Kasumi-1 (cell line): Measurements from ENCODE around the gene SDC3.
A peak's percentile ranks its signal among the peaks of the same experiment; 100 is the strongest.
"Not testable (repeated sequence)": the region's sequence is repeated elsewhere in the genome, so short reads cannot be mapped to it uniquely, and the experiment has no call there.

Experiments
- DNase-seq, 2 experiments: peaks; one replicate each; lab custom pipeline; 2025; lab: John Stamatoyannopoulos, UW

Gene SDC3, protein sequence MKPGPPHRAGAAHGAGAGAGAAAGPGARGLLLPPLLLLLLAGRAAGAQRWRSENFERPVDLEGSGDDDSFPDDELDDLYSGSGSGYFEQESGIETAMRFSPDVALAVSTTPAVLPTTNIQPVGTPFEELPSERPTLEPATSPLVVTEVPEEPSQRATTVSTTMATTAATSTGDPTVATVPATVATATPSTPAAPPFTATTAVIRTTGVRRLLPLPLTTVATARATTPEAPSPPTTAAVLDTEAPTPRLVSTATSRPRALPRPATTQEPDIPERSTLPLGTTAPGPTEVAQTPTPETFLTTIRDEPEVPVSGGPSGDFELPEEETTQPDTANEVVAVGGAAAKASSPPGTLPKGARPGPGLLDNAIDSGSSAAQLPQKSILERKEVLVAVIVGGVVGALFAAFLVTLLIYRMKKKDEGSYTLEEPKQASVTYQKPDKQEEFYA

DNA sequence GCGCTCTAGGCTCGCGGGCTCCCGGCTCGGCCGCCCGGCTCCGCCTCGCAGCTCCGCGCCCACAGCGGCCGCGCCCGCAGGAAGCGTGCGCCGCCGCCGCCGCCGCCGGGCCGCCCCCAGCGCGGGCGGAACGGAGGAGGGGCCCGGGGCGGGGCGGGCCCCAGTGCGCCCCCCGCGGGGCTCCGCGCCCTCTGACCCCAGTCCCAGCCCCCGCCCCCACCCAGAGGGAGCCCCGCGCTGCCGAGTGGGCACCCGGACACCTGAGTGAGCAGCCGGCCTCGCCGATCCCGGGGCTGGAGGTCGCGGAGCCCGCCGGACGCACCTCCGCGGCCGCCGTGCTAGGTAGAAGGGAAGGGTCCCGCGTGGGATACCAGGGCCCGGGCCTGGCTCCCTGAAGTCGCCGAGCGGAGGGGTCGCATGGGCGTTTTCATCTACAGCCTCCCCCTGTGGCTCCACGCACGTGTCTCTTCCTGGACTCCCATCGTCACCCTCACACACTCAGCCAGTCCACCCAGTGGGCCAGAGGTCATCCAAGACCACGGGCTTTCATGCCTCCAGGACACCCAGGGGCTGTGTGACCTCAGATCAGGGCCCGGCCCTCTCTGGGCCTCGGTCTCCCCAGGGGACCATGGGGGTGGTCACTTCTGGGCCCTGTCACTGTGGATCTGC, at the start of gene SDC3:
Gene SDC3 (minus strand): TSS at position 63 of the 669 bp plus-strand sequence. CDS start 172 bp downstream, outside the sequence.
- DNase-seq: no peak

DNA sequence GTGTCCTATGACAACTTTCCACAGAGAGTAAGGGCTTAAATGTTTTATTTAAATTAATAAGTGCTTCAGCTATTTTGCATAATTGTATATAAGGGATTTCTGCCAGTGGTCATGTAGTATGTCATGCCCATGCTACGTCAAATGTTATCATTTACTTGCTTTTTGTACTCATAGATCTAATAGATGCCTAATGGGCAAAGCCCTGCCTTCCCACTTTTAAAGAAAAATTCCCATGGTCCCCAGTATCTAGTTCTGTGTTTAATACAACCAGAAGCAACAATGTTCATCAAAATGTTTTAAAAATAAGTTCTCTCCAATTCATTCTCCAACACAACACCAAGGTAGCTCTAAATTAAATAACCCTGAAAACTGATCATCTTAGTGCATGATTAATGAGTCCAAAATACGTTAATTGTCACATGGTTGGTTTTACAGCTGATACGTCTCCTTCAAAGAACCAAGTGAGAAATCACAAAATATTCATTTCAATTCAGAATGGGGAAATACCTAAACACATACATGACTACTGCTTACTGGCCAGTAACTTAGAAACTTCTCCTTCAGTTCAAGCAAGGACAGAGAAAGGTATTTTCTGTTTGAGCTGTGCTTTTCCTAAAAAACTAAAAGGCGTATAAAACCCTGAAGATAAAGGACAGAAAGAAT, 49.1 kb upstream of the SDC3 start:
- no peak for DNase-seq

DNA sequence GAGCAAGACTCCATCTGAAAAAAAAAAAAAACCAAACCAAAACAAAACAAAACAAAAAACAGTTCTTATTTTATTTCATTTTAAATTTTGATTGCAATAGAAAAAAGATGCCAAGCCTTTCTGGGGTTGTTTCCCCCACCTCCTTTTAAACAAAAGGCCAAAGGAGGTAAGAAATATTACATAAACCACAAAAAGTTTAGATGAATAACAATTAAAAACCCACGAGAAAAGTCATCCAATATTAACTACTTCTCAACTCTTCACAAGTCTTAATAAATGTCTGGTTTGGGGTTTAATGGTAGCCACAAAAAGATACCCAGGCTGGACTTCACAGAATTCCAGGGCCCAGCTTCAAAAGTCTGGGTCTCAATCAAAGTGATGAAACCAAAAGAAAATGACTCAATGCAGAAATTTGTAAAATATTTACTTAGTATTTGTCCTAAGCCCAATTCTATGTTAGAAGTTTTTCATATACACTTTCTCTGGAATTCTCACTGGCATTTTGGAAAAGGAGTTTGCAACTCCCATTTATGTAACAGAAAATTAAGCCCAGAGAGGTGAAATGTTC, 47.0 kb upstream of the SDC3 start:
- no peak for DNase-seq

DNA sequence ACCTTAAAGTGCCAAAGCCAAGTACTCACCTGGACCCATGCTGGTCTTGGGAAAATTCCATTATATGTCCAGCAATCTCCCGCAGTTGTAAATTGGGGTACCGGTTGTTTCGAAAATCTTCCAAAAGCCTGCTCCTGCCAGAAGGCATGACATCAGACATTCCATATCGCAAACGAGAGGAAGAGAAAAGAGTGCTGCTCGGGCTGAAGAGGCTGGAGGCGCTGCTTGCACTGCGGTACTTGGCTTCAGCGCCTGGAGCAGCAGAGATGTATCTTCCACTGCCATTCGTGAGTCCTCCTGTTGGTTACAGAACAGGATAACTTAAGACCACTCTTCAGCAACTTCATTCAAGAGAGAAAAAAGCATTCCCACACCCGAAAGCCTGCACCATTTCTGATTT, 45.1 kb upstream of the SDC3 start:
- DNase-seq: no peak

DNA sequence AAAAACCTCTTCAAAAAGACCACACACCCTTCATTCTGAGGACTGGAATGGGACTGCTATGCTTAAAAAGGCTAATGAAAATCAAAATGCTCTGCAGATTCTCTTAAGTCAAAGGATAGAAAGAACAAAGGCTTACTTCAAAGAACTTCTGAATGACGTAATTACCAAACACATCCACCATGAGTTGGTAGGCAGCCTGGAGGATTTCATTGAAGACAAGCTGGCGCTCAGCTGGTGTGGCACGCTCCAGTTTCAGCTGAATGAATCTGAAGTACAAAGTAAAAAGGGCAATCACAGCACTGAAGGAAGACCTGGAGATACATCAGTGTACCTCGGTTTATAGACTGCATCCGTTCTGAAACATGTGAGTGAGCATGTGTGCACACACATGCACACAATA, 43.5 kb upstream of the SDC3 start:
- DNase-seq: no peak

DNA sequence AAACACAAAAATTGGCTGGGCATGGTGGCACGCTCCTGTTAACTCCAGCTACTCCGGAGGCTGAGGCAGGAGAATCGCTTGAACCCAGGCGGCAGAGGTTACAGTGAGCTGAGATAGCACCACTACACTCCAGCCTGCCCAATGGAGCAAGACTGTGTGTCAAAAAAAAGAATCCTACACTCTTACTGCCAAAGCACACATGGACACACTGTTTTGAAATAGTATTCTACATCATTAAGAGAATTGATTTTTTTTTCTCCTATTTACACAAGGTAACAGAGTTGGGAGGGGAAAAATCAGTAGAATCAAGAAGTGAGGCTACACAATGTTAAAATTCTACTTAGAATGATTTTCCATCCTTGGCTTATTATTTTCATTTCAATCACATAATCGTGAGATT, 42.1 kb upstream of the SDC3 start:
- DNase-seq: no peak

DNA sequence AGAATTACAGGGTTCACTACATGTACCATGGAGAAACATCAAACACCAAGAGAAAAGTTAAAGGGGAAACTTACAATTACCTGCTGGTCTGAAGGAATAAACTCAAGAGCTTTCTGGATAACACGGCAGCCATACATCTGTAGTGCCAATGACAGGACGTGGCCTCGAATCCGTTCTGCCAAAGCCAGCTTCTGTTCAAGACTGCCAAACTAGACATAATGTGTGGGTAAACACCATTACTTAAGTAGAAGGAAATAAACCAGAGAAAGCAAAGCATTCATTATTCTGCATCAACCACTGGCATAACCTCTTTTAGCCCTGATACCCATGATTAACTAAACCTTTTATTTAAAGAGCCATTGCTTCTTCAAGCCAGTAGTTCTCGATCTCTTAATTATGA, 41.5 kb upstream of the SDC3 start:
- no peak for DNase-seq

DNA sequence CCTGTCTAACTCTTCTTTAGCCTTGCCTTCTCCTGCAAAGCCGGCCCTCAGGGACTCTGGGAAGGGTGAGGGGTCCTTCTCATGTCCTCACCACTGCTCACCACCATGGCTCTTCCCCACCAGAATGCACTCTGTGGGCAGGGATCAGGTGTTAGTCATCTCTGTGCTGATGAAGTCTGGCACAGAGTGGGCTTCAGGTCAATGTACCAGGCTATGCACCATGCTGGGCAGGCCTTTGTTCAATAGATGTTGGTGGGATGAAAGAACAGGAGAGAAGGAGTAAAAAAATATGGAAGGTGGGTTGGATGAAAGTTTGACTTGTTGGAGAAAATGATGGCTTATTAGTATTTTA, 40.9 kb upstream of the SDC3 start:
- DNase-seq: not testable (repeated sequence)

DNA sequence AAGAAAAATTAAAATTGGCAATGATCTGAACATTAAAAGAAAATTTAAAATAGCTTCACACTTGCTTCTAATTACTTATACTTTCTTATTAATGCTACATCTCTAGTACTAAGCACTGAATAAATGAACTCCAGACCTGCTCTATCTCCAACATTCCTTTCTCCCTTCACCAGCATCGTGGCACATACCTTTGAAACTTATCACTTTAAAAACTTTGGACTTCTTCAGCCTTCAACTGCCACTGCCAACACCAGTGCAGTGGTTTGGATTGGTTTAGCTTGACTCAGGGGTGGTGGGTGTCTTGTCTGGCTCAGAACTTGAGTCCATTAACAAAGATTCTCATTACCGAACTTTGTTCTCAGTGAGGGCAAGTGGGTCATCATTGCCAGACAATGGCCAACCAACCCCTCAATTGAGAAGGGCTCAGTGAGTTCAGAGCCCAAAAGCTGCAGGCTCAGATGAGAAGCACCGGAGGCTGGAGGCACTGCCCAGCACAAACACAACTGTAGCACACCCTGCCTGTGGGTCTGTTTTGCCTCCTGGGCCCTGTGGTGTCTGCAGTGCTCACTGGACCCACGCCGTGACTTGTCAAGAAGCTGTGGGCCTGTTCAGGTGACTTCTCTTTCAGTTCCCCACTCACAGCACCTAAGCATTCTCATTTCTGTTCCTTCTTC, 40.4 kb upstream of the SDC3 start:
- DNase-seq: not testable (repeated sequence)

DNA sequence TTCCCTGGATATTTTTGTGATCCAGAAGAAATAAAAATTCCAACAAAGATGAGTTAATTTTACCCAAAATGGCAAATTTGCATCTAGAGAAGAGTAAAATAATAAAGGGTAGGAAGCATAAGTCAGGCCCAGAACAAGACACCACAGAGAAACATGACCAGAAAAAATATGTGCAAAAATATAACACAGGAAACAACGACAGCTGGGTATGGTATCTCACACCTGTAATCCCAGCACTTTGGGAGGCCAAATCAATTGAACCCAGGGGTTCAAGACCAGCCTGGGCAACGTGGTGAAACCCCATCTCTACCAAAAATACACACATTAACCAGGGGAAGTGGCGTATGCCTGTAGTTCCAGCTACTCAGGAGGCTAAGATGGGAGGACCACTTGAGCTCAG, 39.7 kb upstream of the SDC3 start:
- DNase-seq: no peak

DNA sequence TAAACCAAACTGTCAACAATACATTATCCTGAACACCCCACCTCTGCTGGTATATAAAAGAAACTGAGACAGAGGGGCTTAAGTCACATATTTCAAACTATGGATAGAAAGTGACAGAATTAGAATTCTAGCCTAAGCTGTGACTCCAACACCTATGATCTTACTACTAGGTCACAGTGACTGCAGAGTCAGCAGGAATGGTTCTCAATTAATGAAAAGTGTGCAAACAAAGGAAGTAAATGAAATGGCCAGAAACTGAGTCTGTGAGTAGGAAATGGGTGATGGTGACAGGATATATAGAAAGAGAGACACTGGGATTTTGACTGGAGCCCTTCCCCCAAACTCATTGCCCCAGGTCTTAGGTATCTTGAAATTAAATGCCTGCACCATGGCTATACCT, 38.7 kb upstream of the SDC3 start:
- no peak for DNase-seq

DNA sequence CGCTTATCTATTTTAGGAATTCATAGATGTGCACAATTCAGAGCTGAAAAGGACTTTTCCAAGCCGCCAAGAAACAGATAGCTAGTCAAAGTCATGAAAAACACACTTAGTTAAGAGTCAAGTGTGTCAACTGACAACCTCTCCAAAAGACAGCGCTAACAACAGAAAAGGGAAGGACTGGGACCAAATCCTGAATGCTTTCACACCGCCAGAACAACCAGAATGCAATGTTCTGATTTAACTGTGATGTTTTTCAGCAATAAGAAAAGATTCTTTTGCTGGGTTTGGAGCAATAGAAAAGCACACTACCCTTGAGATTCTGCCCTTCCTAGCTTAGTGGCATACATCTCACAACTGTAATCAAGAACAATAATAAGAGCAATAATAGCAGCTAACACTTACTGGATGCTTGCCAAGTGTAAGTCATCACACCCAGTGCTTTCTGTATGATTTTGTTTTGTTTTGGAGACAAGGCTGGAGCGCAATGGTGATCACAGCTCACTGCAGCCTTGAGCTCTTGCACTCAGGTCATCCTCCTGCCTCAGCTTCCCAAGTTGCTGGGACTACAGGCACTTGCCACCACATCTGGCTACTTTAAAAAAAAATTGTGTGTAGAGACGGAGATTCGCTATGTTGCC, 33.9 kb upstream of the SDC3 start:
- no peak for DNase-seq

DNA sequence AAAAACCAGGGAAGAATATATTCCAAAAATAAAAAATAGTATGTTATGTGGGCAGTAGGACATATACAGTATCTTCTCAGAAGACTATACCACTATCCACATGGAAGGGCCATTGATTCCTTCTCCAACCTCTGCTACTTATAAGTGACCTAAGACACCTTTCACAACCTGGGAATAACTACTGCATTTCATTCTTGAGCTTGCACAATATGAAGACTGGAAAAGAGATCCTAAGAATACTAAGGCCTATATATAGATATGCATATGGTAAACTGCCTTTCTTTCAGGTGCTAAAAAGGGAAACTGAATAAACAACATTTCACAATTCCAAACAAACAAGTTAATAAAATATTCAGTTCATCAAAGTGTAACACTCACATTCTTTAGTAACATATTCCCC, 32.0 kb upstream of the SDC3 start:
- no peak for DNase-seq

DNA sequence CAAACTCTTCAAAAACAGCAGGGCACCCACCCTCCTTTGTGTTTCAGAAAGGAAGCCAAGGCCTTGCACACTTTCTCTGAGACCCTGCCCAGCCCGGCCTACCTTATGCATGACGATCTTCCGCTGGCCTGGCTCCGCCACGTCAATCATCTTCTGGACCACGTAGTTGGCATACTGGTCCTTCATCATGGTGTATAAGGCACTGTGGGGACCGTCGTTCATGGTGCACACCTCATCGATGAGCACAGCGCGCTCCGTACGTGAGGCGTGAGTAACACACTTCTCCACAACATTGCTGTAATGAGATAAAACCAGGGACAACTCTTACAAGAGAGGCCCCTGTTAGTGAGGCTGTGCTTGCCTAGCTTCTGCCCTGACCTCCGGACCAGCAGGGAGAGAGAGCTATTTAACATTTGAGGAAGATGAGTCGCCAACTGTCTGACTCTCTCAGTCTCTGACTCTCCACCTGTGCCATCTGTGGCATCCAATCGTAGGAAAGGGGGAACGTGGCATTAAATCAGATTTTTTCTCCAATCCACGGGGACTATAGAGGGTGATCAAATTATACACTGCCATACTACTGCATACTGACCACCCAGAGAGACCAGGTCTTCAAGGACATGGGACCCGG, 28.1 kb upstream of the SDC3 start:
- no peak for DNase-seq

DNA sequence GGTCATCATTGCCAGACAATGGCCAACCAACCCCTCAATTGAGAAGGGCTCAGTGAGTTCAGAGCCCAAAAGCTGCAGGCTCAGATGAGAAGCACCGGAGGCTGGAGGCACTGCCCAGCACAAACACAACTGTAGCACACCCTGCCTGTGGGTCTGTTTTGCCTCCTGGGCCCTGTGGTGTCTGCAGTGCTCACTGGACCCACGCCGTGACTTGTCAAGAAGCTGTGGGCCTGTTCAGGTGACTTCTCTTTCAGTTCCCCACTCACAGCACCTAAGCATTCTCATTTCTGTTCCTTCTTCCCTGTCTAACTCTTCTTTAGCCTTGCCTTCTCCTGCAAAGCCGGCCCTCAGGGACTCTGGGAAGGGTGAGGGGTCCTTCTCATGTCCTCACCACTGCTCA, 27.2 kb upstream of the SDC3 start:
- DNase-seq: not testable (repeated sequence)

DNA sequence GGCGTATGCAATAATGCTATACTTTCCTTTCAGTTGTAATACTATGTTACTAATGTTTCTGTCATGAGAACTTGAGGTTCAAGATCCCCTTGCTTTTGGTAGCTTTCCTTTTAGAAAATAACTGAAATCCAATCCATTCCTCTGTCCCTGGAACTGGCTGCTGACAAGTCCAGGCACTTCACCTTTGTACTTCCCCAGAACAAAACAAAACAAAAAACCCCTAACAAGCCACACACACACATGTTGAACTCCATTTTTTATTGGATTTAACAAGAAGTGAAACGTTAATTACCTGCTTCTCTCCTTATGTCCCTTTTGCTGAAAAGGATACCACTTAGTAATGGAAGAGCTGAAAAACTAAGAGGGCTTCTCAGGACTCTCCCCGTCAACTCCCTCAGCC, 26.1 kb upstream of the SDC3 start:
- DNase-seq: no peak

DNA sequence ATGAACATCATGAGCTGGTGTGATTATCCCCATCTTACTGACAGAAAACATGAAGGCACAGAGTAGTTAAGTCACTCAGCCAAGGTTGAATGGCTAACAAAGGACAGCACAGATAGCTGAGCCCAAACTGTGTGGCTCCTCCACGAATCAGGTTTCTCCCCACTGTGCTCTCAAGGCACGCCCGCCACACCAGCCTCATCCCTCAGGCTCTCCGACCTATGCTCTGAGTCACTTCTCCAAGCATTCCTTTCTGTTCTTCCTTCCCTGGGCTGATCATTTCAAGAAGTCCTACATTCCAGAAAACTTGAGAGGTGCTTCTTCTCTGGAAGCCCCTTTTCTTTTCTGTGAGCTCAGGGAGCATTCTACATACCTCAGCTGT, 25.3 kb upstream of the SDC3 start:
- no peak for DNase-seq

DNA sequence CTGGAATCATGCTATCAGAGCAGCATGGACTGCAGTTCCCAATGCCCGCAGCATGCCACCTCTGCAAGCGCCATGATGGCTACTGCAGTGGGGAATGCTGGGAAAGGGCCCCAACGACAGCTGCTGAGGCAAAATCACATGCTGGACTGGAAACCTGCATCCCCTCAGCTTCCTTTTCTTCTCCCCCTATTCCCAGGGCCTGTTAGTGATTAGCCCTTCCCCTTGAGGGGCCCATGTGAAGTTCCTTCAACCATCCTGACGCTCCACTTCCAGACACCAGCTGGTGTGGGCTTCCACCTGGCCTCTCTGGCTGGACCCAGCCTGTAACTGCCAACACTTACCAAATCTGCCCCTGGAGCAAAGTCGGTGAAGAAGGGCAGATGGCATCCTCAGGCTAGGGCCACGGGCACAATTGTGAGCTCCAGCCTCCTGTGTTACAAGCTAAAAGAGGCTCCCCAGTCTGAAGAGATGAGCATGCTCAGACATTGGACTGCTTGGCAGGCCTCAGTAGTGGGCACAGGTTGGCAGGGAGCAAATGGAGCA, 22.1 kb upstream of the SDC3 start:
- DNase-seq: no peak

DNA sequence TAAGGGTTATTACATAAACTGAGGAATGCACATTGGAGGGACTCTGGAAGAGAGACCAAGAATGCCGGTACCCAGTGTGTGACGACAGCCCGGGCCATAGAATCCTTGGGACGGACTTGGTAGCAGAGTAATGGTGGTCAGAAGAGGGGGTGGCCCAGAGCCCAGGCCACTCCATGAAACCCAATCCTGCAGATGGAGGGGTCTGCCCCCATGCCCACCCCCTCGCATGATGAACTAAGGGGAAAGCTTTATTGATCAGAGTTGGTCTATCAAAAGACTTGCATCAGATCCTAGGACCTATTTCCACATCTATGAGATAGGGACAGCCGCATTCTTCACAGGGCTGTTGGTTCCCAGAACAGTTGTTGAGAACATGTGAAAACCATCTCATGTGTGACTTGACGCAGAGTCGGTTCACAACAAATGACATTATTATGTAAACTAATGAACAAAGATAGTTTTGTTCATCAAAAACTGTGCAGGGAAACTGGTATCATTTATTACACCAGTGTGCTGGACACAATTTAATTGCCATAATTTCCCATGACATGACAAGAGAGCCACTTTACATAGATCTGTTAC, 21.5 kb upstream of the SDC3 start:
- DNase-seq: no peak

DNA sequence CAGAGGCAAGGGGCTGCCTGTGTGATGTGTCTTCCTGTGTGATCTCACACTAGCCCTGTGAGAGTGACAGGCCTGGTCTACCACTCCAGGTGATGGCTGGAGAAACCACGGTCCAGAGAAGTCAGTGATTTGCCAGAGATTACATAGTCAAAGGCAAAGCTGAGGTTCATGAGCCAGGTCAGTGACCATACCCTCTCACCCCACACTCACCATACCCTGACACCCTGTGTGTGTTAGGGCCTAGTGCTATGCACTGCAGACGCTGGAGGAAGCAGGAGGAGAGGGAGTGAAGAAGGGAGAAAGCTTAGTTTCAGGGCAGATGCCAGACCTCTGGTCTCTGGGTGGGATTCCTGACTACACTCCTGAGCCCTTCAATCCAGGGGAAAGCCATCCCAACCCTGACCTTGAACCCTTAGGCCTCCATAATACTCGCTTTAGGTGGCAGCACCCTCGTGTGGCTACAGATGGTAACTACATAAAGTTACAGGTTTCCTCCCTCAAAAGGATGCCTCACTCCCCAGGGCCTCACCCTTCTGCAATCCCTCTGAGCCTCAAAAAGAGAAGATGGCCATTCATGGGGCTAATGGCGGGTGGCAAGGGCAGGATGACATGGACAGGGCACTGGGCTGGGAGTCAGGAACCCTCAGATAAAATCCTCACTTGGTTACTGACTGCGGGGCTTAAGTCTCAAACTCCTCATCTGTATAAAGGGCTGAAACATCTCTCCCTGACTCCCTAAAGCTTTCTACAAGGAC, 20.8 kb upstream of the SDC3 start:
- DNase-seq: peak; percentile 38 to 63
